Thyroid gland (tissue), 4 donors: Measurements from ENCODE around the gene PEX14.

Experiments used
- CTCF ChIP-seq, 6 experiments: fragments of 200-600 bp in 3 of 6; fragments of 450-650 bp in 3 of 6; sonication (generic) in 3 of 6; IDR thresholded peaks; one replicate each; pipeline ENCODE4 v1.5.1; 2016 to 2019; ENCODE audit warnings: antibody characterized with exemption in 6 of 6, mild to moderate bottlenecking in 2 of 6, inconsistent platforms in 1 of 6, moderate library complexity in 1 of 6
- POLR2A ChIP-seq, 2 donors: fragments of 450-650 bp; IDR thresholded peaks; one replicate each; pipeline ENCODE4 v1.6.1; 2017; ENCODE audit warnings: antibody characterized with exemption in 2 of 2, mild to moderate bottlenecking in 2 of 2, moderate library complexity in 1 of 2

- TF ChIP-seq CTCF (IDR thresholded peaks at IDR 0.05): peak in 4 of 6 experiments; percentile 58 to 69 (median 64)
- TF ChIP-seq POLR2A (IDR thresholded peaks at IDR 0.05): no peak
Observed at GRCh38 chr1:10514490-10515235, 39.9 kb downstream of the PEX14 start.
